Measurements from ENCODE around the gene GRIK4. TPM values are rescaled to one million over a fixed set of nuclear protein-coding genes. Genes with fewer than 3 reads are reported as not detected.

Gene GRIK4
- total RNA-seq, 1 experiment from 2014 or later, result 3.3 TPM

DNA sequence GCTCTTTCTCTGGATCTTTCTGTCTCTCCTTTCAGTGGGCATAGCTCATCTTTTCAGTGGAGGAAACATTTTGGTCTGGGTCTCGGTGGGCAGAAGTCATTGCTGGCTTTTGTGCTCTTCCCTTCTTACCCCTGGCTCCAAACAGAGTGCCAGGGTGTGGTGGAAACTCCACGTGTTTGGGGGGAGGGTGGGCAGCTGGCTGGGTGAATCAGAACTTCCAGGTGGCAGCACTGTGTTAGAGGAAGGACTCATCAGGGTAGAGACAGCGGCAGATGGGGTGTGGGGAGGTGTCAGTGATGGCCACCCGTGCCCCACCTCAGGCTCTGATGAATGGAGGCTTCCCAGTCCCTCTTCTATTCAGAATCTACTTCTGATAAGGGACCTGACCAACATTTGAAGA, 114.0 kb downstream of the GRIK4 start (continued):
- TF ChIP-seq E2F5 (CRISPR knock-in tag; IDR thresholded peaks at IDR 0.05) (no peak), ZNF396 (CRISPR knock-in tag; IDR thresholded peaks at IDR 0.05; ENCODE audit: borderline replicate concordance) (no peak), FOXP4 (CRISPR knock-in tag; IDR thresholded peaks at IDR 0.05) (no peak), ATF3 (CRISPR knock-in tag; conservative IDR thresholded peaks at IDR 0.05) (no peak), CTCF (IDR thresholded peaks at IDR 0.05) (no peak), ELF4 (CRISPR knock-in tag; IDR thresholded peaks at IDR 0.05; ENCODE audit: low read depth) (no peak), NR3C1 (CRISPR knock-in tag; conservative IDR thresholded peaks at IDR 0.05; ENCODE audit: low read depth) (no peak)

DNA sequence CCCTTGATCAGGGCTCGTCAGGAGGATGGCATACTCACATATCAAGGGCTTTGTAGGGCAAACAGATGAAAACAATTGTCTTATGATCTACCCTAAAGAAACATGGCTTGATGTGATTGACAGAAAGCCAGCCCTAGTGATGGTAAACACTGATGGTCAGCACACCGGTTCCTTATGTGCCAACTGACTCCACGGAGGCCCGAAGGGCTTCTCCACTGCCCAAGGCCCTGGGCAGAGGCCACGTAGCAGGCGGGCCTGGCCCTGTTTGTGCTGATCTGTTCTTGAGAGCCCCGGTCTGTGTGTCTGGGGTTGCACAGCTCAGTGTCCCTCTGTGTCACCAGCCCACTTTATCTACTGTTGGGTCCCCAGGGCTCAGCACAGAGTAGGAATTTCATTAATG, 115.2 kb downstream of the GRIK4 start:
- no peak overlapping the region for H3K27ac Mint-ChIP-seq
- no peak for TF ChIP-seq ZNF671 (CRISPR knock-in tag; IDR thresholded peaks at IDR 0.05)
- no peak for TF ChIP-seq HMGXB4 (CRISPR knock-in tag; IDR thresholded peaks at IDR 0.05)
- TF ChIP-seq, protein P1, sequence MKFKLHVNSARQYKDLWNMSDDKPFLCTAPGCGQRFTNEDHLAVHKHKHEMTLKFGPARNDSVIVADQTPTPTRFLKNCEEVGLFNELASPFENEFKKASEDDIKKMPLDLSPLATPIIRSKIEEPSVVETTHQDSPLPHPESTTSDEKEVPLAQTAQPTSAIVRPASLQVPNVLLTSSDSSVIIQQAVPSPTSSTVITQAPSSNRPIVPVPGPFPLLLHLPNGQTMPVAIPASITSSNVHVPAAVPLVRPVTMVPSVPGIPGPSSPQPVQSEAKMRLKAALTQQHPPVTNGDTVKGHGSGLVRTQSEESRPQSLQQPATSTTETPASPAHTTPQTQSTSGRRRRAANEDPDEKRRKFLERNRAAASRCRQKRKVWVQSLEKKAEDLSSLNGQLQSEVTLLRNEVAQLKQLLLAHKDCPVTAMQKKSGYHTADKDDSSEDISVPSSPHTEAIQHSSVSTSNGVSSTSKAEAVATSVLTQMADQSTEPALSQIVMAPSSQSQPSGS (CRISPR knock-in tag; IDR thresholded peaks at IDR 0.05; ENCODE audit: borderline replicate concordance, low read depth), result no peak
- DNase-seq (ENCODE audit: low spot score), result no peak
- no peaks in the 10 kb centered on the region for H3K9me3 Mint-ChIP-seq
- peaks cover 5% of the 10 kb centered on the region; the same call in 1 of the 2 replicates for H3K27me3 Mint-ChIP-seq (ENCODE audit: low read depth)
- ChIA-PET CTCF (no interaction called here), POLR2A (no interaction called here)
- no peaks in the 10 kb centered on the region for H3K36me3 Mint-ChIP-seq
- peaks cover 9% of the 10 kb centered on the region for H3K4me1 Mint-ChIP-seq
- no peak for ATAC-seq
- H3K4me3 Mint-ChIP-seq, result no peak overlapping the region

GRCh38 chr11:120627327-120628163, 116.0 kb downstream of the GRIK4 start:
- H3K36me3 Mint-ChIP-seq, result no peaks in the 10 kb centered on the region
- ATAC-seq, result no peak
- TF ChIP-seq ZNF423 (CRISPR knock-in tag; IDR thresholded peaks at IDR 0.05), result no peak
- no peak for TF ChIP-seq E2F5 (CRISPR knock-in tag; IDR thresholded peaks at IDR 0.05)
- no peak for TF ChIP-seq NR2C2 (CRISPR knock-in tag; IDR thresholded peaks at IDR 0.05)
- TF ChIP-seq, protein P2, sequence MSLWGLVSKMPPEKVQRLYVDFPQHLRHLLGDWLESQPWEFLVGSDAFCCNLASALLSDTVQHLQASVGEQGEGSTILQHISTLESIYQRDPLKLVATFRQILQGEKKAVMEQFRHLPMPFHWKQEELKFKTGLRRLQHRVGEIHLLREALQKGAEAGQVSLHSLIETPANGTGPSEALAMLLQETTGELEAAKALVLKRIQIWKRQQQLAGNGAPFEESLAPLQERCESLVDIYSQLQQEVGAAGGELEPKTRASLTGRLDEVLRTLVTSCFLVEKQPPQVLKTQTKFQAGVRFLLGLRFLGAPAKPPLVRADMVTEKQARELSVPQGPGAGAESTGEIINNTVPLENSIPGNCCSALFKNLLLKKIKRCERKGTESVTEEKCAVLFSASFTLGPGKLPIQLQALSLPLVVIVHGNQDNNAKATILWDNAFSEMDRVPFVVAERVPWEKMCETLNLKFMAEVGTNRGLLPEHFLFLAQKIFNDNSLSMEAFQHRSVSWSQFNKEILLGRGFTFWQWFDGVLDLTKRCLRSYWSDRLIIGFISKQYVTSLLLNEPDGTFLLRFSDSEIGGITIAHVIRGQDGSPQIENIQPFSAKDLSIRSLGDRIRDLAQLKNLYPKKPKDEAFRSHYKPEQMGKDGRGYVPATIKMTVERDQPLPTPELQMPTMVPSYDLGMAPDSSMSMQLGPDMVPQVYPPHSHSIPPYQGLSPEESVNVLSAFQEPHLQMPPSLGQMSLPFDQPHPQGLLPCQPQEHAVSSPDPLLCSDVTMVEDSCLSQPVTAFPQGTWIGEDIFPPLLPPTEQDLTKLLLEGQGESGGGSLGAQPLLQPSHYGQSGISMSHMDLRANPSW (CRISPR knock-in tag; conservative IDR thresholded peaks at IDR 0.05; ENCODE audit: low read depth), result no peak
- TF ChIP-seq, protein P3, sequence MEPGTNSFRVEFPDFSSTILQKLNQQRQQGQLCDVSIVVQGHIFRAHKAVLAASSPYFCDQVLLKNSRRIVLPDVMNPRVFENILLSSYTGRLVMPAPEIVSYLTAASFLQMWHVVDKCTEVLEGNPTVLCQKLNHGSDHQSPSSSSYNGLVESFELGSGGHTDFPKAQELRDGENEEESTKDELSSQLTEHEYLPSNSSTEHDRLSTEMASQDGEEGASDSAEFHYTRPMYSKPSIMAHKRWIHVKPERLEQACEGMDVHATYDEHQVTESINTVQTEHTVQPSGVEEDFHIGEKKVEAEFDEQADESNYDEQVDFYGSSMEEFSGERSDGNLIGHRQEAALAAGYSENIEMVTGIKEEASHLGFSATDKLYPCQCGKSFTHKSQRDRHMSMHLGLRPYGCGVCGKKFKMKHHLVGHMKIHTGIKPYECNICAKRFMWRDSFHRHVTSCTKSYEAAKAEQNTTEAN (CRISPR knock-in tag; IDR thresholded peaks at IDR 0.05), result no peak
- TF ChIP-seq EMX1 (CRISPR knock-in tag; IDR thresholded peaks at IDR 0.05), result no peak
- no peak for TF ChIP-seq ZNF121 (CRISPR knock-in tag; IDR thresholded peaks at IDR 0.05)
- TF ChIP-seq GABPB1 (CRISPR knock-in tag; IDR thresholded peaks at IDR 0.05), result no peak

More at GRCh38 chr11:120627327-120628163, 116.0 kb downstream of the GRIK4 start:
- Mint-ChIP-seq H3K4me1 (peaks cover 9% of the 10 kb centered on the region), H3K4me3 (no peak overlapping the region), H3K27me3 (ENCODE audit: low read depth) (peaks cover 7% of the 10 kb centered on the region), H3K27ac (no peak overlapping the region), H3K9me3 (no peaks in the 10 kb centered on the region)
- CTCF ChIA-PET, result interaction anchor here (3.4 kb wide), 1 partner anchor 69 kb away, joined by 10 read pairs; no protein-coding TSS in a partner anchor
- POLR2A ChIA-PET, result no interaction called here
- DNase-seq (ENCODE audit: low spot score), result no peak

Data from WTC11 (cell line).